Measurements from ENCODE around the gene PLK3.
"Not testable (repeated sequence)": the region's sequence is repeated elsewhere in the genome, so short reads cannot be mapped to it uniquely, and the experiment has no call there.

The PLK3 gene

GRCh38 chr1:44828003-44828651 lies 27.9 kb downstream of the PLK3 start:
- DNase-seq (ENCODE audit: low read depth in 2 of 2): no peak

- no peak for DNase-seq (ENCODE audit: low read depth in 2 of 2)
Measured at GRCh38 chr1:44828841-44829440, 28.8 kb downstream of the PLK3 start.

- DNase-seq (ENCODE audit: low read depth in 2 of 2): no peak
Measured at GRCh38 chr1:44829506-44830384, 29.6 kb downstream of the PLK3 start.

GRCh38 chr1:44830900-44831304 lies 30.7 kb downstream of the PLK3 start:
- no peak for DNase-seq (ENCODE audit: low read depth in 2 of 2)

GRCh38 chr1:44831516-44831915 lies 31.3 kb downstream of the PLK3 start:
- no peak for DNase-seq (ENCODE audit: low read depth in 2 of 2)

GRCh38 chr1:44832056-44832705 lies 32.0 kb downstream of the PLK3 start:
- no peak for DNase-seq (ENCODE audit: low read depth in 2 of 2)

GRCh38 chr1:44834328-44834727 lies 34.2 kb downstream of the PLK3 start:
- no peak for DNase-seq (ENCODE audit: low read depth in 2 of 2)

- peak; percentile 83 to 92 for DNase-seq (ENCODE audit: low read depth in 2 of 2)
Measured at GRCh38 chr1:44835738-44836675, 35.8 kb downstream of the PLK3 start.

- DNase-seq (ENCODE audit: low read depth in 2 of 2): not testable (repeated sequence)
Measured at GRCh38 chr1:44838294-44838693, 38.1 kb downstream of the PLK3 start.

GRCh38 chr1:44839576-44839975 lies 39.4 kb downstream of the PLK3 start:
- DNase-seq (ENCODE audit: low read depth in 2 of 2): no peak

- DNase-seq (ENCODE audit: low read depth in 2 of 2): no peak
Measured at GRCh38 chr1:44842486-44842861, 42.3 kb downstream of the PLK3 start.

- DNase-seq (ENCODE audit: low read depth in 2 of 2): no peak
Measured at GRCh38 chr1:44842862-44843655, 42.9 kb downstream of the PLK3 start, which contains the start of gene PTCH2. Gene PTCH2 (minus strand): TSS chr1:44843253. CDS start chr1:44842932, 321 bp downstream.

GRCh38 chr1:44846985-44847384 lies 46.8 kb downstream of the PLK3 start:
- DNase-seq (ENCODE audit: low read depth in 2 of 2): no peak

GRCh38 chr1:44847845-44848244 lies 47.7 kb downstream of the PLK3 start:
- DNase-seq (ENCODE audit: low read depth in 2 of 2): no peak

- DNase-seq (ENCODE audit: low read depth in 2 of 2): no peak
Measured at GRCh38 chr1:44848456-44849181, 48.4 kb downstream of the PLK3 start.

GRCh38 chr1:44849575-44850132 lies 49.5 kb downstream of the PLK3 start:
- DNase-seq (ENCODE audit: low read depth in 2 of 2): no peak

GRCh38 chr1:44851308-44851707 lies 51.1 kb downstream of the PLK3 start:
- no peak for DNase-seq (ENCODE audit: low read depth in 2 of 2)

- no peak for DNase-seq (ENCODE audit: low read depth in 2 of 2)
Measured at GRCh38 chr1:44853201-44853600, 53.0 kb downstream of the PLK3 start.

GRCh38 chr1:44854970-44855369 lies 54.8 kb downstream of the PLK3 start:
- DNase-seq (ENCODE audit: low read depth in 2 of 2): no peak
